ENCODE data around the gene VTI1A.

VTI1A gene

GRCh38 chr10:112789248-112789647 lies 342.2 kb downstream of the VTI1A start:
- peaks cover 15% of the 10 kb centered on the region for H3K4me1 ChIP-seq (ENCODE audit: insufficient read depth, low read length)
- no peak overlapping the region for H3K4me3 ChIP-seq (ENCODE audit: low read length)
- H3K36me3 ChIP-seq (ENCODE audit: insufficient read depth, low read depth, low read length) = no peaks in the 10 kb centered on the region
- no peak overlapping the region for H3K9ac ChIP-seq (ENCODE audit: low read depth, low read length)
- H3K9me3 ChIP-seq (ENCODE audit: insufficient read depth, low read depth, low read length) = peaks cover 4% of the 10 kb centered on the region; the same call in 1 of the 2 replicates
- H3K27me3 ChIP-seq (ENCODE audit: insufficient read depth, low read length) = no peaks in the 10 kb centered on the region
- H3K27ac ChIP-seq (ENCODE audit: low read length) = no peak overlapping the region

- Histone ChIP-seq H3K36me3 (ENCODE audit: insufficient read depth, low read depth, low read length) (no peaks in the 10 kb centered on the region), H3K9me3 (ENCODE audit: insufficient read depth, low read depth, low read length) (peaks cover 4% of the 10 kb centered on the region; the same call in 1 of the 2 replicates), H3K4me3 (ENCODE audit: low read length) (no peak overlapping the region), H3K4me1 (ENCODE audit: insufficient read depth, low read length) (peaks cover 11% of the 10 kb centered on the region), H3K27me3 (ENCODE audit: insufficient read depth, low read length) (no peaks in the 10 kb centered on the region), H3K9ac (ENCODE audit: low read depth, low read length) (no peak overlapping the region), H3K27ac (ENCODE audit: low read length) (no peak overlapping the region)
These were observed 343.0 kb downstream of the VTI1A start for GRCh38 chr10:112790030-112790429.

- no peak overlapping the region for H3K27ac ChIP-seq (ENCODE audit: low read length)
- no peak overlapping the region for H3K9ac ChIP-seq (ENCODE audit: low read depth, low read length)
- H3K27me3 ChIP-seq (ENCODE audit: insufficient read depth, low read length) = no peaks in the 10 kb centered on the region
- peaks cover 11% of the 10 kb centered on the region for H3K4me1 ChIP-seq (ENCODE audit: insufficient read depth, low read length)
- H3K4me3 ChIP-seq (ENCODE audit: low read length) = no peak overlapping the region
- H3K9me3 ChIP-seq (ENCODE audit: insufficient read depth, low read depth, low read length) = peaks cover 4% of the 10 kb centered on the region; the same call in 1 of the 2 replicates
- no peaks in the 10 kb centered on the region for H3K36me3 ChIP-seq (ENCODE audit: insufficient read depth, low read depth, low read length)
These were observed 343.9 kb downstream of the VTI1A start for GRCh38 chr10:112790921-112791320.

GRCh38 chr10:112791447-112791846 lies 344.4 kb downstream of the VTI1A start:
- H3K4me1 ChIP-seq (ENCODE audit: insufficient read depth, low read length) = peaks cover 12% of the 10 kb centered on the region
- H3K27ac ChIP-seq (ENCODE audit: low read length) = no peak overlapping the region
- H3K9ac ChIP-seq (ENCODE audit: low read depth, low read length) = no peak overlapping the region
- H3K36me3 ChIP-seq (ENCODE audit: insufficient read depth, low read depth, low read length) = no peaks in the 10 kb centered on the region
- H3K4me3 ChIP-seq (ENCODE audit: low read length) = no peak overlapping the region
- H3K27me3 ChIP-seq (ENCODE audit: insufficient read depth, low read length) = no peaks in the 10 kb centered on the region
- peaks cover 4% of the 10 kb centered on the region; the same call in 1 of the 2 replicates for H3K9me3 ChIP-seq (ENCODE audit: insufficient read depth, low read depth, low read length)

GRCh38 chr10:112792487-112793201 lies 345.6 kb downstream of the VTI1A start:
- peaks cover 4% of the 10 kb centered on the region; the same call in 1 of the 2 replicates for H3K9me3 ChIP-seq (ENCODE audit: insufficient read depth, low read depth, low read length)
- peaks cover 24% of the 10 kb centered on the region for H3K4me1 ChIP-seq (ENCODE audit: insufficient read depth, low read length)
- no peak overlapping the region for H3K4me3 ChIP-seq (ENCODE audit: low read length)
- no peak overlapping the region for H3K9ac ChIP-seq (ENCODE audit: low read depth, low read length)
- no peaks in the 10 kb centered on the region for H3K36me3 ChIP-seq (ENCODE audit: insufficient read depth, low read depth, low read length)
- no peak overlapping the region for H3K27ac ChIP-seq (ENCODE audit: low read length)
- H3K27me3 ChIP-seq (ENCODE audit: insufficient read depth, low read length) = no peaks in the 10 kb centered on the region

GRCh38 chr10:112793202-112793921 lies 346.3 kb downstream of the VTI1A start:
- Histone ChIP-seq H3K36me3 (ENCODE audit: insufficient read depth, low read depth, low read length) (no peaks in the 10 kb centered on the region), H3K4me1 (ENCODE audit: insufficient read depth, low read length) (peaks cover 30% of the 10 kb centered on the region), H3K9ac (ENCODE audit: low read depth, low read length) (no peak overlapping the region), H3K27me3 (ENCODE audit: insufficient read depth, low read length) (no peaks in the 10 kb centered on the region; the same call in 1 of the 2 replicates), H3K4me3 (ENCODE audit: low read length) (no peak overlapping the region), H3K27ac (ENCODE audit: low read length) (no peak overlapping the region), H3K9me3 (ENCODE audit: insufficient read depth, low read depth, low read length) (peaks cover 4% of the 10 kb centered on the region; the same call in 1 of the 2 replicates)

GRCh38 chr10:112794201-112794600 lies 347.2 kb downstream of the VTI1A start:
- H3K27me3 ChIP-seq (ENCODE audit: insufficient read depth, low read length) = no peaks in the 10 kb centered on the region; the same call in 1 of the 2 replicates
- no peaks in the 10 kb centered on the region for H3K36me3 ChIP-seq (ENCODE audit: insufficient read depth, low read depth, low read length)
- H3K9ac ChIP-seq (ENCODE audit: low read depth, low read length) = no peak overlapping the region
- peaks cover 2% of the 10 kb centered on the region; the same call in 1 of the 2 replicates for H3K9me3 ChIP-seq (ENCODE audit: insufficient read depth, low read depth, low read length)
- H3K4me3 ChIP-seq (ENCODE audit: low read length) = no peak overlapping the region
- H3K4me1 ChIP-seq (ENCODE audit: insufficient read depth, low read length) = peaks cover 30% of the 10 kb centered on the region
- no peak overlapping the region for H3K27ac ChIP-seq (ENCODE audit: low read length)

- Histone ChIP-seq H3K4me1 (ENCODE audit: insufficient read depth, low read length) (peaks cover 30% of the 10 kb centered on the region), H3K36me3 (ENCODE audit: insufficient read depth, low read depth, low read length) (no peaks in the 10 kb centered on the region), H3K9me3 (ENCODE audit: insufficient read depth, low read depth, low read length) (no peaks in the 10 kb centered on the region), H3K27ac (ENCODE audit: low read length) (no peak overlapping the region), H3K4me3 (ENCODE audit: low read length) (no peak overlapping the region), H3K27me3 (ENCODE audit: insufficient read depth, low read length) (no peaks in the 10 kb centered on the region; the same call in 1 of the 2 replicates), H3K9ac (ENCODE audit: low read depth, low read length) (no peak overlapping the region)
These were observed 348.1 kb downstream of the VTI1A start for GRCh38 chr10:112795067-112795466.

GRCh38 chr10:112797197-112797596 lies 350.2 kb downstream of the VTI1A start:
- Histone ChIP-seq H3K9ac (ENCODE audit: low read depth, low read length) (no peak overlapping the region), H3K4me3 (ENCODE audit: low read length) (no peak overlapping the region), H3K9me3 (ENCODE audit: insufficient read depth, low read depth, low read length) (no peaks in the 10 kb centered on the region), H3K27me3 (ENCODE audit: insufficient read depth, low read length) (no peaks in the 10 kb centered on the region; the same call in 1 of the 2 replicates), H3K36me3 (ENCODE audit: insufficient read depth, low read depth, low read length) (no peaks in the 10 kb centered on the region), H3K4me1 (ENCODE audit: insufficient read depth, low read length) (peaks cover 30% of the 10 kb centered on the region), H3K27ac (ENCODE audit: low read length) (no peak overlapping the region)

GRCh38 chr10:112797855-112798254 lies 350.8 kb downstream of the VTI1A start:
- Histone ChIP-seq H3K4me3 (ENCODE audit: low read length) (no peak overlapping the region), H3K27ac (ENCODE audit: low read length) (no peak overlapping the region), H3K9me3 (ENCODE audit: insufficient read depth, low read depth, low read length) (no peaks in the 10 kb centered on the region), H3K9ac (ENCODE audit: low read depth, low read length) (no peak overlapping the region), H3K4me1 (ENCODE audit: insufficient read depth, low read length) (peaks cover 28% of the 10 kb centered on the region), H3K27me3 (ENCODE audit: insufficient read depth, low read length) (no peaks in the 10 kb centered on the region; the same call in 1 of the 2 replicates), H3K36me3 (ENCODE audit: insufficient read depth, low read depth, low read length) (no peaks in the 10 kb centered on the region)

- no peaks in the 10 kb centered on the region; the same call in 1 of the 2 replicates for H3K27me3 ChIP-seq (ENCODE audit: insufficient read depth, low read length)
- no peak overlapping the region for H3K4me3 ChIP-seq (ENCODE audit: low read length)
- H3K9me3 ChIP-seq (ENCODE audit: insufficient read depth, low read depth, low read length) = no peaks in the 10 kb centered on the region
- H3K36me3 ChIP-seq (ENCODE audit: insufficient read depth, low read depth, low read length) = no peaks in the 10 kb centered on the region
- no peak overlapping the region for H3K27ac ChIP-seq (ENCODE audit: low read length)
- H3K4me1 ChIP-seq (ENCODE audit: insufficient read depth, low read length) = peaks cover 23% of the 10 kb centered on the region
- no peak overlapping the region for H3K9ac ChIP-seq (ENCODE audit: low read depth, low read length)
These were observed 352.0 kb downstream of the VTI1A start for GRCh38 chr10:112799038-112799437.

Measured in iPS-20b (cell line).